ENCODE results near the gene PLEKHG7. TPM values are rescaled to one million over a fixed set of nuclear protein-coding genes. Genes with fewer than 3 reads are reported as not detected.

PLEKHG7 gene
- total and polyA plus RNA-seq, 2 experiments from 2014 or later: not detected

- H3K27ac Mint-ChIP-seq: no peak overlapping the region
- no peak overlapping the region for H3K4me3 Mint-ChIP-seq
- H3K27me3 Mint-ChIP-seq (ENCODE audit: insufficient read depth, low read depth, poor library complexity): no peaks in the 10 kb centered on the region
- Histone ChIP-seq H3K79me2 (replicated peaks; ENCODE audit: insufficient read depth) (no peaks in the 10 kb centered on the region), H3K4me3 (no peak overlapping the region), H2AFZ (no peak overlapping the region), H3F3A (replicated peaks; ENCODE audit: low read depth) (no peaks in the 10 kb centered on the region), H3K4me2 (no peak overlapping the region), H3K27ac (ENCODE audit: low read depth) (no peak overlapping the region), H3K4me1 (ENCODE audit: insufficient read depth) (peaks cover 17% of the 10 kb centered on the region), H3K9me2 (ENCODE audit: insufficient read depth) (no peaks in the 10 kb centered on the region), H4K20me1 (replicated peaks; ENCODE audit: insufficient read depth) (no peaks in the 10 kb centered on the region), H3K36me3 (ENCODE audit: insufficient read depth) (no peaks in the 10 kb centered on the region), H3K27me3 (ENCODE audit: insufficient read depth) (no peaks in the 10 kb centered on the region)
- TF ChIP-seq ZNF331 (CRISPR knock-in tag; IDR thresholded peaks at IDR 0.05; ENCODE audit: low read depth) (no peak), ZNF462 (CRISPR knock-in tag; IDR thresholded peaks at IDR 0.05) (no peak), NANOG (IDR thresholded peaks at IDR 0.05; ENCODE audit: borderline replicate concordance) (no peak), POLR2AphosphoS5 (IDR thresholded peaks at IDR 0.05; ENCODE audit: low read depth) (no peak), CREB1 (CRISPR knock-in tag; IDR thresholded peaks at IDR 0.05; ENCODE audit: low read depth) (no peak), ETS1 (IDR thresholded peaks at IDR 0.05) (no peak), EZH2 (IDR thresholded peaks at IDR 0.05; ENCODE audit: low read depth, unreplicated experiment) (no peak), EZH2phosphoT487 (IDR thresholded peaks at IDR 0.05; ENCODE audit: unreplicated experiment) (no peak), REST (IDR thresholded peaks at IDR 0.05; ENCODE audit: unreplicated experiment) (no peak), JUNB (IDR thresholded peaks at IDR 0.05; ENCODE audit: unreplicated experiment) (no peak), STAT1 (IDR thresholded peaks at IDR 0.05; ENCODE audit: unreplicated experiment) (no peak), ZNF114 (CRISPR knock-in tag; IDR thresholded peaks at IDR 0.05) (no peak), CTCF (conservative IDR thresholded peaks at IDR 0.05; ENCODE audit: low read depth in 2 of 2) (no peak)
- peaks cover 7% of the 10 kb centered on the region; the same call in 2 of the 3 replicates for H3K36me3 Mint-ChIP-seq (ENCODE audit: low read depth)
- DNase-seq (ENCODE audit: low spot score) (no peak), ATAC-seq (no peak)
- no peaks in the 10 kb centered on the region for H3K9me3 Mint-ChIP-seq
- peaks cover 15% of the 10 kb centered on the region for H3K4me1 Mint-ChIP-seq
Measured at GRCh38 chr12:92775416-92775815, 72.6 kb downstream of the PLEKHG7 start.
